Keratinocyte (primary cell): ENCODE measurements around the gene CA5A. TPM values are rescaled to one million over a fixed set of nuclear protein-coding genes. Genes with fewer than 3 reads are reported as not detected.
A peak's percentile ranks its signal among the peaks of the same experiment; 100 is the strongest.
"Not testable (repeated sequence)": the region's sequence is repeated elsewhere in the genome, so short reads cannot be mapped to it uniquely, and the experiment has no call there.

ENCODE experiments used
- DNase-seq: peaks from one replicate; pipeline ENCODE4 v3.0.0-alpha.2; 2011; ENCODE audit warnings: low read depth, missing footprints, low spot score
- FAIRE-seq: peaks from 2 replicates; lab custom pipeline; 2011; peaks lifted over from hg19 to GRCh38; lab: Jason Lieb, UNC
- H2AFZ ChIP-seq: 2 replicates; pipeline ENCODE4 v1.6.0; 2012; ENCODE audit warnings: low read length, control low read depth, inconsistent platforms; ENCODE audit not compliant: control insufficient read depth
- H3K27ac ChIP-seq: 2 replicates; pipeline ENCODE4 v1.5.1; 2011; ENCODE audit warnings: low read length; ENCODE audit not compliant: control insufficient read depth, insufficient read depth
- H3K27me3 ChIP-seq: 3 replicates; pipeline ENCODE4 v1.6.0; 2011; ENCODE audit warnings: low read length; ENCODE audit not compliant: control insufficient read depth, insufficient read depth; ENCODE audit errors: extremely low read depth
- H3K36me3 ChIP-seq, 2 experiments: 2 replicates in 1 of 2; 3 replicates in 1 of 2; pipeline ENCODE4 v1.5.1; 2011; ENCODE audit warnings: low read length in 2 of 2, mild to moderate bottlenecking in 1 of 2; ENCODE audit not compliant: control insufficient read depth in 2 of 2, insufficient read depth in 2 of 2; ENCODE audit errors: extremely low read depth in 1 of 2
- H3K4me1 ChIP-seq: 3 replicates; pipeline ENCODE4 v1.5.1; 2011; ENCODE audit warnings: low read length; ENCODE audit not compliant: control insufficient read depth, insufficient read depth; ENCODE audit errors: extremely low read depth
- H3K4me2 ChIP-seq: 3 replicates; pipeline ENCODE4 v1.6.0; 2011; ENCODE audit warnings: low read depth, low read length; ENCODE audit not compliant: control insufficient read depth, insufficient read depth; ENCODE audit errors: extremely low read depth
- H3K4me3 ChIP-seq, 3 experiments: fragments of 200-600 bp in 1 of 3; sonication (generic) in 1 of 3; 2 replicates in 2 of 3; 3 replicates in 1 of 3; pipeline ENCODE4 v1.5.1; 2011 to 2016; ENCODE audit warnings: low read length in 3 of 3, mild to moderate bottlenecking in 3 of 3, control low read depth in 2 of 3, inconsistent platforms in 1 of 3, low read depth in 1 of 3, mixed read lengths in 1 of 3, mixed run types in 1 of 3, moderate library complexity in 1 of 3; ENCODE audit not compliant: control insufficient read depth in 2 of 3, insufficient read depth in 2 of 3; ENCODE audit errors: extremely low read depth in 1 of 3
- H3K79me2 ChIP-seq: 2 replicates; pipeline ENCODE4 v1.6.0; 2012; ENCODE audit warnings: low read length; ENCODE audit not compliant: control insufficient read depth, insufficient read depth
- H3K9ac ChIP-seq: 3 replicates; pipeline ENCODE4 v1.6.0; 2011; ENCODE audit warnings: low read length; ENCODE audit not compliant: control insufficient read depth, insufficient read depth; ENCODE audit errors: extremely low read depth
- H3K9me1 ChIP-seq: 3 replicates; pipeline ENCODE4 v1.6.0; 2011; ENCODE audit warnings: low read length; ENCODE audit not compliant: control insufficient read depth, insufficient read depth; ENCODE audit errors: extremely low read depth
- H3K9me3 ChIP-seq: 2 replicates; pipeline ENCODE4 v1.5.1; 2012; ENCODE audit warnings: low read depth, low read length; ENCODE audit not compliant: control insufficient read depth
- H4K20me1 ChIP-seq: 3 replicates; pipeline ENCODE4 v1.6.0; 2011; ENCODE audit warnings: low read length; ENCODE audit not compliant: control insufficient read depth, insufficient read depth; ENCODE audit errors: extremely low read depth
- CTCF ChIP-seq, 3 experiments: IDR thresholded peaks in 1 of 3; conservative IDR thresholded peaks in 1 of 3; optimal IDR thresholded peaks in 1 of 3; 2 replicates in 2 of 3; 3 replicates in 1 of 3; pipeline versions ENCODE3 to v1.5.1; 2011; ENCODE audit warnings: low read length in 3 of 3, mild to moderate bottlenecking in 3 of 3, moderate library complexity in 2 of 3, control low read depth in 1 of 3, inconsistent platforms in 1 of 3; ENCODE audit not compliant: insufficient read depth in 2 of 3; ENCODE audit errors: extremely low read depth in 1 of 3
- dilution Hi-C: fragments of 300-500 bp; cut with MboI; formaldehyde crosslinking; loops from one replicate; pipeline ENCODE4 v1.7.0; 2020; ENCODE audit warnings: low sequenced_read_pairs; ENCODE audit not compliant: extremely low pct_ligation_motif_present
- polyA plus RNA-seq, 5 experiments: library from polyadenylated mRNA; depleted of rRNA in 3 of 5; stranded (reverse) in 3 of 5; stranded (forward) in 1 of 5; unstranded in 1 of 5; fragments of >200 nt; gene quantifications; 1 replicate in 1 of 5; 2 replicates in 3 of 5; 3 replicates in 1 of 5; pipeline versions ENCODE4 v1.2.1 to v1.2.3, GENCODE V29; 2011 to 2012; ENCODE audit warnings: missing spikeins in 2 of 5, low read depth in 1 of 5, low replicate concordance in 1 of 5

Gene CA5A
- polyA plus RNA-seq, 1 donor (not counting 4 experiments of a cell fraction or from before 2014, with no cell fraction given), result not detected

- dilution Hi-C loops, H4K20me1 ChIP-seq, H3K9ac ChIP-seq, H2AFZ ChIP-seq, H3K79me2 ChIP-seq, DNase-seq, H3K4me1 ChIP-seq, H3K9me1 ChIP-seq, H3K4me2 ChIP-seq, H3K36me3 ChIP-seq, H3K27ac ChIP-seq, FAIRE-seq, H3K4me3 ChIP-seq, H3K9me3 ChIP-seq, H3K27me3 ChIP-seq: not testable (repeated sequence)
- TF ChIP-seq CTCF (optimal IDR thresholded peaks at IDR 0.05 in 1 of 3, IDR thresholded peaks at IDR 0.05 in 1 of 3, conservative IDR thresholded peaks at IDR 0.05 in 1 of 3; ENCODE audit: extremely low read depth in 1 of 3, insufficient read depth in 2 of 3, low read length in 3 of 3), result peak in 1 of 3 experiments; percentile 34
Measured at GRCh38 chr16:87889762-87890161, 46.6 kb downstream of the CA5A start.

GRCh38 chr16:87888346-87888745 lies 48.0 kb downstream of the CA5A start:
- H3K9me1 ChIP-seq, DNase-seq, H4K20me1 ChIP-seq, H3K36me3 ChIP-seq, H3K27ac ChIP-seq, FAIRE-seq, H3K4me2 ChIP-seq, dilution Hi-C loops, H3K4me1 ChIP-seq, H2AFZ ChIP-seq, H3K9ac ChIP-seq, H3K9me3 ChIP-seq, H3K4me3 ChIP-seq, H3K27me3 ChIP-seq, H3K79me2 ChIP-seq: not testable (repeated sequence)

GRCh38 chr16:87887931-87888330 lies 48.4 kb downstream of the CA5A start:
- H4K20me1 ChIP-seq, DNase-seq, H3K9ac ChIP-seq, H3K79me2 ChIP-seq, H3K4me3 ChIP-seq, H2AFZ ChIP-seq, H3K27ac ChIP-seq, H3K9me3 ChIP-seq, H3K9me1 ChIP-seq, H3K4me2 ChIP-seq, FAIRE-seq, dilution Hi-C loops, H3K36me3 ChIP-seq, H3K27me3 ChIP-seq, H3K4me1 ChIP-seq: not testable (repeated sequence)

- peaks cover 18% of the 10 kb centered on the region for H3K27me3 ChIP-seq
- H2AFZ ChIP-seq, H3K9me1 ChIP-seq, H3K79me2 ChIP-seq, H3K4me3 ChIP-seq, H4K20me1 ChIP-seq, DNase-seq, H3K27ac ChIP-seq, H3K9ac ChIP-seq, H3K9me3 ChIP-seq, H3K4me2 ChIP-seq, dilution Hi-C loops, FAIRE-seq, H3K4me1 ChIP-seq, H3K36me3 ChIP-seq: not testable (repeated sequence)
Measured at GRCh38 chr16:87885371-87885967, 50.9 kb downstream of the CA5A start.
